GM23248 (cell line): ENCODE measurements around the gene RGS4. TPM values are rescaled to one million over a fixed set of nuclear protein-coding genes. Genes with fewer than 3 reads are reported as not detected.

ENCODE experiments used
- DNase-seq: peaks from one replicate; pipeline ENCODE4 v3.0.0-alpha.2; 2015
- H2AFZ ChIP-seq: fragments of 200-600 bp; sonication (generic); 2 replicates; pipeline ENCODE4 v1.6.1; 2016; ENCODE audit warnings: antibody characterized with exemption
- H3F3A ChIP-seq: fragments of 200-600 bp; sonication (generic); 2 replicates; pipeline ENCODE4 v1.6.1; 2016; ENCODE audit warnings: mild to moderate bottlenecking, antibody characterized with exemption, mixed run types; ENCODE audit not compliant: insufficient read depth
- H3K27ac ChIP-seq: fragments of 200-600 bp; sonication (generic); 2 replicates; pipeline ENCODE4 v1.5.1; 2016; ENCODE audit warnings: mild to moderate bottlenecking
- H3K27me3 ChIP-seq: fragments of 200-600 bp; sonication (generic); replicated peaks from 2 replicates; pipeline ENCODE4 v1.6.1; 2016; ENCODE audit warnings: mild to moderate bottlenecking; ENCODE audit not compliant: insufficient read depth
- H3K36me3 ChIP-seq: fragments of 200-600 bp; sonication (generic); 2 replicates; pipeline ENCODE4 v1.6.1; 2016; ENCODE audit warnings: low read depth, mild to moderate bottlenecking
- H3K4me1 ChIP-seq: fragments of 200-600 bp; sonication (generic); 2 replicates; pipeline ENCODE4 v1.6.1; 2016; ENCODE audit warnings: mild to moderate bottlenecking; ENCODE audit not compliant: insufficient read depth
- H3K4me2 ChIP-seq: fragments of 200-600 bp; sonication (generic); one replicate; pipeline ENCODE4 v1.6.1; 2016; ENCODE audit warnings: mild to moderate bottlenecking; ENCODE audit not compliant: unreplicated experiment
- H3K4me3 ChIP-seq: fragments of 200-600 bp; sonication (generic); 2 replicates; pipeline ENCODE4 v1.5.1; 2016; ENCODE audit warnings: mild to moderate bottlenecking
- H3K79me2 ChIP-seq: fragments of 200-600 bp; sonication (generic); 2 replicates; pipeline ENCODE4 v1.6.1; 2016; ENCODE audit warnings: mild to moderate bottlenecking; ENCODE audit not compliant: insufficient read depth
- H3K9ac ChIP-seq: fragments of 200-600 bp; sonication (generic); 2 replicates; pipeline ENCODE4 v1.6.1; 2016; ENCODE audit warnings: mild to moderate bottlenecking
- H3K9me2 ChIP-seq: fragments of 200-600 bp; sonication (generic); 2 replicates; pipeline ENCODE4 v1.6.1; 2016; ENCODE audit warnings: mixed run types, mild to moderate bottlenecking, moderate library complexity; ENCODE audit not compliant: insufficient read depth
- H3K9me3 ChIP-seq: fragments of 200-600 bp; sonication (generic); one replicate; pipeline ENCODE4 v1.6.1; 2017; ENCODE audit warnings: low read depth
- H4K20me1 ChIP-seq: fragments of 200-600 bp; sonication (generic); 2 replicates; pipeline ENCODE4 v1.6.0; 2016; ENCODE audit not compliant: insufficient read depth
- EZH2 ChIP-seq: fragments of 200-600 bp; sonication (generic); IDR thresholded peaks from 2 replicates; pipeline ENCODE4 v1.6.1; 2018; ENCODE audit warnings: antibody characterized with exemption, mild to moderate bottlenecking; ENCODE audit not compliant: insufficient read depth, poor library complexity, severe bottlenecking
- EZH2phosphoT487 ChIP-seq: fragments of 200-600 bp; sonication (generic); IDR thresholded peaks from 2 replicates; pipeline ENCODE4 v1.6.1; 2018; ENCODE audit warnings: antibody characterized with exemption, moderate library complexity, mild to moderate bottlenecking, low read depth; ENCODE audit not compliant: insufficient read depth
- WGBS, 2 experiments: methylation state at CpG; one replicate each; pipeline ENCODE4 v1.1.6; 2015 to 2017; ENCODE audit warnings: low lambda C conversion rate in 2 of 2, low coverage in 1 of 2; ENCODE audit errors: missing lambda C conversion rate in 2 of 2; 5-methylcytosine and 5-hydroxymethylcytosine counted together
- in situ Hi-C: fragments of 300-500 bp; cut with MboI; formaldehyde crosslinking; loops from 2 replicates; pipeline ENCODE4 v1.15.0; 2020
- polyA plus RNA-seq: library from polyadenylated mRNA; unstranded; fragments of >200 nt; fragmentation: Nextera tagmentation; extraction: Ambion mirVana; gene quantifications from 2 replicates; pipeline ENCODE4 v1.2.1, GENCODE V29; 2016
- total RNA-seq: library from RNA; depleted of rRNA; stranded (reverse); fragments of >200 nt; shearing (Covaris generic); gene quantifications from 2 replicates; pipeline ENCODE4 v1.2.3, GENCODE V29; 2014

The RGS4 gene
- total and polyA plus RNA-seq, 2 experiments from 2014 or later = 11.2 to 27.9 TPM

GRCh38 chr1:163050496-163050895 is 18.7 kb upstream of the RGS4 start:
- no peak for DNase-seq
- in situ Hi-C loops = no loop called here
- no peaks in the 10 kb centered on the region for H3K36me3 ChIP-seq

GRCh38 chr1:163054181-163054591 is 15.0 kb upstream of the RGS4 start:
- H3K79me2 ChIP-seq = no peaks in the 10 kb centered on the region
- H3K9me3 ChIP-seq = no peaks in the 10 kb centered on the region
- H3K36me3 ChIP-seq = no peaks in the 10 kb centered on the region
- H3K27ac ChIP-seq = no peak overlapping the region
- 18 to 29% methylated on average over 2 of the region's 2 CpGs for WGBS, 2 experiments
- no peak overlapping the region for H2AFZ ChIP-seq
- no peak for DNase-seq
- in situ Hi-C loops = no loop called here
- TF ChIP-seq EZH2phosphoT487 (no peak), EZH2 (no peak)
- no peak overlapping the region for H3K4me3 ChIP-seq
- H3K9me2 ChIP-seq = no peaks in the 10 kb centered on the region
- H3K4me1 ChIP-seq = peaks cover 18% of the 10 kb centered on the region
- no peaks in the 10 kb centered on the region for H4K20me1 ChIP-seq
- peaks cover 9% of the 10 kb centered on the region for H3F3A ChIP-seq
- H3K27me3 ChIP-seq = no peaks in the 10 kb centered on the region
- H3K4me2 ChIP-seq = no peak overlapping the region
- H3K9ac ChIP-seq = no peak overlapping the region

More at GRCh38 chr1:163050496-163050895, 18.7 kb upstream of the RGS4 start:
- no peak for TF ChIP-seq EZH2
- no peak for TF ChIP-seq EZH2phosphoT487
- Histone ChIP-seq H3K9ac (no peak overlapping the region), H3K4me1 (peaks cover 17% of the 10 kb centered on the region), H3K79me2 (no peaks in the 10 kb centered on the region), H3K9me2 (no peaks in the 10 kb centered on the region), H3K9me3 (no peaks in the 10 kb centered on the region), H3K27me3 (no peaks in the 10 kb centered on the region), H2AFZ (no peak overlapping the region), H3K27ac (no peak overlapping the region), H3K4me3 (no peak overlapping the region), H3F3A (peaks cover 8% of the 10 kb centered on the region; the same call in 1 of the 2 replicates), H3K4me2 (no peak overlapping the region), H4K20me1 (no peaks in the 10 kb centered on the region)

- in situ Hi-C loops = no loop called here
- H2AFZ ChIP-seq = no peak overlapping the region
These were observed 14.2 kb upstream of the RGS4 start for GRCh38 chr1:163055005-163055404.

GRCh38 chr1:163055531-163055930 is 13.6 kb upstream of the RGS4 start:
- WGBS, 2 experiments = 32 to 45% methylated on average over 4 of the region's 4 CpGs
- Histone ChIP-seq H3K27me3 (no peaks in the 10 kb centered on the region), H3K79me2 (no peaks in the 10 kb centered on the region), H3K9me2 (no peaks in the 10 kb centered on the region), H3K36me3 (no peaks in the 10 kb centered on the region), H3K4me2 (no peak overlapping the region), H3K4me3 (no peak overlapping the region), H2AFZ (no peak overlapping the region), H3K9ac (no peak overlapping the region), H3K9me3 (no peaks in the 10 kb centered on the region), H3F3A (peaks cover 9% of the 10 kb centered on the region), H3K4me1 (peaks cover 18% of the 10 kb centered on the region), H3K27ac (no peak overlapping the region), H4K20me1 (no peaks in the 10 kb centered on the region)
- TF ChIP-seq EZH2phosphoT487 = no peak
- in situ Hi-C loops = no loop called here
- DNase-seq = no peak

More at GRCh38 chr1:163055005-163055404, 14.2 kb upstream of the RGS4 start:
- no peaks in the 10 kb centered on the region for H3K79me2 ChIP-seq
- H3K9me2 ChIP-seq = no peaks in the 10 kb centered on the region
- no peak for TF ChIP-seq EZH2
- TF ChIP-seq EZH2phosphoT487 = no peak
- no peak for DNase-seq
- 30% methylated on average over 2 of the region's 2 CpGs for WGBS, 2 experiments
- peaks cover 18% of the 10 kb centered on the region for H3K4me1 ChIP-seq
- H3K4me3 ChIP-seq = no peak overlapping the region
- H3K36me3 ChIP-seq = no peaks in the 10 kb centered on the region
- no peak overlapping the region for H3K4me2 ChIP-seq
- no peaks in the 10 kb centered on the region for H3K27me3 ChIP-seq
- H3K9ac ChIP-seq = no peak overlapping the region
- no peak overlapping the region for H3K27ac ChIP-seq
- H3K9me3 ChIP-seq = no peaks in the 10 kb centered on the region
- no peaks in the 10 kb centered on the region for H4K20me1 ChIP-seq
- peaks cover 9% of the 10 kb centered on the region for H3F3A ChIP-seq

- H3K9me3 ChIP-seq = no peaks in the 10 kb centered on the region
- 0 out of 2 replicates have a peak overlapping the region, but pooled peaks have one; percentile 52 for H2AFZ ChIP-seq
- H3K4me3 ChIP-seq = no peak overlapping the region
- peak overlapping the region; percentile 63 for H3K4me2 ChIP-seq
- no peaks in the 10 kb centered on the region for H4K20me1 ChIP-seq
- TF ChIP-seq EZH2phosphoT487 = no peak
- TF ChIP-seq EZH2 = no peak
- H3K36me3 ChIP-seq = no peaks in the 10 kb centered on the region
- peak overlapping the region; percentile 42 for H3K27ac ChIP-seq
- DNase-seq = peak; percentile 75
- no peaks in the 10 kb centered on the region for H3K79me2 ChIP-seq
- peaks cover 18% of the 10 kb centered on the region for H3K4me1 ChIP-seq
- peaks cover 9% of the 10 kb centered on the region for H3F3A ChIP-seq
- no peaks in the 10 kb centered on the region for H3K27me3 ChIP-seq
- H3K9me2 ChIP-seq = no peaks in the 10 kb centered on the region
- no peak overlapping the region for H3K9ac ChIP-seq
- in situ Hi-C loops = no loop called here
These were observed 12.3 kb upstream of the RGS4 start for GRCh38 chr1:163056831-163057230.
